ENCODE measurements around the gene MRPL40. TPM values are rescaled to one million over a fixed set of nuclear protein-coding genes. Genes with fewer than 3 reads are reported as not detected.

The MRPL40 gene
- total and polyA plus RNA-seq, 8 donors = 10.4 to 32.0 (median 14.8) TPM

GRCh38 chr22:19396561-19396933 is 35.8 kb upstream of the MRPL40 start:
- no peak overlapping the region for H3K27ac ChIP-seq
- H3K9me3 ChIP-seq = no peaks in the 10 kb centered on the region
- 90 to 94% methylated on average over 6 of the region's 6 CpGs for WGBS, 2 donors
- peaks cover 0 to 55% (median 0%) of the 10 kb centered on the region in 3 donors for H3K36me3 ChIP-seq
- no peak for FAIRE-seq
- no peak for TF ChIP-seq CTCF (IDR thresholded peaks at IDR 0.05)
- intact Hi-C loops (cut with DNase I) = no loop called here
- no peaks in the 10 kb centered on the region for H3K27me3 ChIP-seq
- no peaks in the 10 kb centered on the region for H3K4me1 ChIP-seq
- no peak for ATAC-seq
- DNase-seq = no peak
- H3K4me3 ChIP-seq = no peak overlapping the region

GRCh38 chr22:19396934-19397733 is 35.2 kb upstream of the MRPL40 start:
- Histone ChIP-seq H3K27ac (no peak overlapping the region), H3K36me3 (peaks cover 0 to 50% (median 0%) of the 10 kb centered on the region in 3 donors), H3K4me3 (no peak overlapping the region), H3K27me3 (no peaks in the 10 kb centered on the region), H3K4me1 (no peaks in the 10 kb centered on the region), H3K9me3 (no peaks in the 10 kb centered on the region)
- TF ChIP-seq CTCF (IDR thresholded peaks at IDR 0.05) = no peak
- DNase-seq (no peak), FAIRE-seq (no peak), ATAC-seq (no peak)
- intact Hi-C loops (cut with DNase I) = no loop called here
- WGBS, 2 donors = 91 to 94% methylated on average over 6 of the region's 6 CpGs

GRCh38 chr22:19397734-19398104 is 34.6 kb upstream of the MRPL40 start:
- no peak for TF ChIP-seq CTCF (IDR thresholded peaks at IDR 0.05)
- intact Hi-C loops (cut with DNase I) = no loop called here
- H3K9me3 ChIP-seq = no peaks in the 10 kb centered on the region
- H3K36me3 ChIP-seq = peaks cover 0 to 44% (median 0%) of the 10 kb centered on the region in 3 donors
- DNase-seq (no peak), ATAC-seq (no peak), FAIRE-seq (no peak)
- WGBS, 2 donors = 94% methylated on average over 3 of the region's 3 CpGs
- no peak overlapping the region for H3K27ac ChIP-seq
- H3K4me1 ChIP-seq = no peaks in the 10 kb centered on the region
- H3K4me3 ChIP-seq = no peak overlapping the region
- H3K27me3 ChIP-seq = no peaks in the 10 kb centered on the region

GRCh38 chr22:19398206-19398605 is 34.1 kb upstream of the MRPL40 start:
- DNase-seq (no peak), ATAC-seq (no peak), FAIRE-seq (no peak)
- Histone ChIP-seq H3K27me3 (no peaks in the 10 kb centered on the region), H3K4me1 (no peaks in the 10 kb centered on the region), H3K9me3 (no peaks in the 10 kb centered on the region), H3K4me3 (no peak overlapping the region), H3K27ac (no peak overlapping the region), H3K36me3 (peaks cover 0 to 42% (median 0%) of the 10 kb centered on the region in 3 donors)
- intact Hi-C loops (cut with DNase I) = no loop called here
- no peak for TF ChIP-seq CTCF (IDR thresholded peaks at IDR 0.05)
- WGBS, 2 donors = 84 to 88% methylated on average over 6 of the region's 6 CpGs

- Histone ChIP-seq H3K27ac (no peak overlapping the region), H3K9me3 (no peaks in the 10 kb centered on the region), H3K4me1 (no peaks in the 10 kb centered on the region), H3K27me3 (no peaks in the 10 kb centered on the region), H3K36me3 (peaks cover 0 to 37% (median 0%) of the 10 kb centered on the region in 3 donors), H3K4me3 (no peak overlapping the region)
- intact Hi-C loops (cut with DNase I) = no loop called here
- FAIRE-seq = no peak
- ATAC-seq = no peak
- 76 to 78% methylated on average over 2 of the region's 2 CpGs for WGBS, 2 donors
- TF ChIP-seq CTCF (IDR thresholded peaks at IDR 0.05) = no peak
- DNase-seq = no peak
Observed at GRCh38 chr22:19398652-19399051, 33.7 kb upstream of the MRPL40 start.
